Kasumi-1 (cell line): ENCODE results near the gene OR8B12.

Experiments used
- DNase-seq, 2 experiments: peaks; one replicate each; lab custom pipeline; 2025; lab: John Stamatoyannopoulos, UW

The OR8B12 gene

GRCh38 chr11:124543554-124543953 is at the start of gene OR8B12:
OR8B12 (minus strand) TSS chr11:124543654; CDS start chr11:124543654, 0 bp downstream.
- DNase-seq: no peak

- DNase-seq: no peak
Observed at GRCh38 chr11:124592627-124593026, 49.2 kb upstream of the OR8B12 start.

- DNase-seq: no peak
Observed at GRCh38 chr11:124591430-124591829, 48.0 kb upstream of the OR8B12 start.

GRCh38 chr11:124586238-124586860 is 42.9 kb upstream of the OR8B12 start:
- DNase-seq: peak; percentile 71 to 77

GRCh38 chr11:124584681-124585372 is 41.4 kb upstream of the OR8B12 start:
- no peak for DNase-seq

GRCh38 chr11:124583781-124584180 is 40.3 kb upstream of the OR8B12 start:
- no peak for DNase-seq

- no peak for DNase-seq
Observed at GRCh38 chr11:124582565-124582964, 39.1 kb upstream of the OR8B12 start.

- DNase-seq: no peak
Observed at GRCh38 chr11:124581817-124582216, 38.4 kb upstream of the OR8B12 start.

GRCh38 chr11:124578761-124579160 is 35.3 kb upstream of the OR8B12 start:
- no peak for DNase-seq

GRCh38 chr11:124577716-124578427 is 34.4 kb upstream of the OR8B12 start:
- DNase-seq: no peak

- no peak for DNase-seq
Observed at GRCh38 chr11:124570160-124570559, 26.7 kb upstream of the OR8B12 start.

- no peak for DNase-seq
Observed at GRCh38 chr11:124569697-124570096, 26.2 kb upstream of the OR8B12 start, which contains the start of gene OR8A1. OR8A1 (plus strand) TSS chr11:124569997; CDS start chr11:124570120, 123 bp downstream.

- no peak for DNase-seq
Observed at GRCh38 chr11:124556828-124557227, 13.4 kb upstream of the OR8B12 start.

GRCh38 chr11:124551987-124552386 is 8.5 kb upstream of the OR8B12 start:
- no peak for DNase-seq

GRCh38 chr11:124551189-124551588 is 7.7 kb upstream of the OR8B12 start:
- no peak for DNase-seq

GRCh38 chr11:124543145-124543544 is 309 bp downstream of the OR8B12 start:
- no peak for DNase-seq

GRCh38 chr11:124541204-124541603 is 2.2 kb downstream of the OR8B12 start:
- no peak for DNase-seq

GRCh38 chr11:124538019-124538418 is 5.4 kb downstream of the OR8B12 start:
- DNase-seq: no peak

- DNase-seq: peak; percentile 87 to 88
Observed at GRCh38 chr11:124536520-124536919, 6.9 kb downstream of the OR8B12 start.

GRCh38 chr11:124535552-124536232 is 7.8 kb downstream of the OR8B12 start:
- no peak for DNase-seq

- DNase-seq: no peak
Observed at GRCh38 chr11:124534051-124534450, 9.4 kb downstream of the OR8B12 start.

GRCh38 chr11:124533626-124534025 is 9.8 kb downstream of the OR8B12 start:
- DNase-seq: no peak

GRCh38 chr11:124520550-124520854 is 23.0 kb downstream of the OR8B12 start:
- no peak for DNase-seq
